Epithelial cell of proximal tubule (primary cell): ENCODE results near the gene SPATA24. TPM values are rescaled to one million over a fixed set of nuclear protein-coding genes. Genes with fewer than 3 reads are reported as not detected.
A peak's percentile ranks its signal among the peaks of the same experiment; 100 is the strongest.

Experiments
- DNase-seq: peaks from one replicate; pipeline ENCODE4 v3.0.0-alpha.2; 2011; ENCODE audit warnings: low read depth
- H3K4me3 ChIP-seq: 2 replicates; pipeline ENCODE4 v1.5.1; 2011; ENCODE audit warnings: low read depth, mild to moderate bottlenecking, low read length
- total RNA-seq: library from RNA; depleted of rRNA; stranded (reverse); fragments of >200 nt; gene quantifications from 2 replicates; pipeline ENCODE4 v1.2.3, GENCODE V29; 2015
- TF ChIP-seq, protein P1 (sequence below): conservative IDR thresholded peaks from 2 replicates; pipeline ENCODE4 v1.5.1; 2012; ENCODE audit warnings: low read depth, mild to moderate bottlenecking, low read length

Gene SPATA24
- total RNA-seq, 1 donor from 2014 or later: 2.2 TPM

GRCh38 chr5:139383993-139384590 is 19.8 kb downstream of the SPATA24 start:
- H3K4me3 ChIP-seq: no peak overlapping the region
- DNase-seq: no peak
- TF ChIP-seq, protein P1, sequence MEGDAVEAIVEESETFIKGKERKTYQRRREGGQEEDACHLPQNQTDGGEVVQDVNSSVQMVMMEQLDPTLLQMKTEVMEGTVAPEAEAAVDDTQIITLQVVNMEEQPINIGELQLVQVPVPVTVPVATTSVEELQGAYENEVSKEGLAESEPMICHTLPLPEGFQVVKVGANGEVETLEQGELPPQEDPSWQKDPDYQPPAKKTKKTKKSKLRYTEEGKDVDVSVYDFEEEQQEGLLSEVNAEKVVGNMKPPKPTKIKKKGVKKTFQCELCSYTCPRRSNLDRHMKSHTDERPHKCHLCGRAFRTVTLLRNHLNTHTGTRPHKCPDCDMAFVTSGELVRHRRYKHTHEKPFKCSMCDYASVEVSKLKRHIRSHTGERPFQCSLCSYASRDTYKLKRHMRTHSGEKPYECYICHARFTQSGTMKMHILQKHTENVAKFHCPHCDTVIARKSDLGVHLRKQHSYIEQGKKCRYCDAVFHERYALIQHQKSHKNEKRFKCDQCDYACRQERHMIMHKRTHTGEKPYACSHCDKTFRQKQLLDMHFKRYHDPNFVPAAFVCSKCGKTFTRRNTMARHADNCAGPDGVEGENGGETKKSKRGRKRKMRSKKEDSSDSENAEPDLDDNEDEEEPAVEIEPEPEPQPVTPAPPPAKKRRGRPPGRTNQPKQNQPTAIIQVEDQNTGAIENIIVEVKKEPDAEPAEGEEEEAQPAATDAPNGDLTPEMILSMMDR: no peak

DNA sequence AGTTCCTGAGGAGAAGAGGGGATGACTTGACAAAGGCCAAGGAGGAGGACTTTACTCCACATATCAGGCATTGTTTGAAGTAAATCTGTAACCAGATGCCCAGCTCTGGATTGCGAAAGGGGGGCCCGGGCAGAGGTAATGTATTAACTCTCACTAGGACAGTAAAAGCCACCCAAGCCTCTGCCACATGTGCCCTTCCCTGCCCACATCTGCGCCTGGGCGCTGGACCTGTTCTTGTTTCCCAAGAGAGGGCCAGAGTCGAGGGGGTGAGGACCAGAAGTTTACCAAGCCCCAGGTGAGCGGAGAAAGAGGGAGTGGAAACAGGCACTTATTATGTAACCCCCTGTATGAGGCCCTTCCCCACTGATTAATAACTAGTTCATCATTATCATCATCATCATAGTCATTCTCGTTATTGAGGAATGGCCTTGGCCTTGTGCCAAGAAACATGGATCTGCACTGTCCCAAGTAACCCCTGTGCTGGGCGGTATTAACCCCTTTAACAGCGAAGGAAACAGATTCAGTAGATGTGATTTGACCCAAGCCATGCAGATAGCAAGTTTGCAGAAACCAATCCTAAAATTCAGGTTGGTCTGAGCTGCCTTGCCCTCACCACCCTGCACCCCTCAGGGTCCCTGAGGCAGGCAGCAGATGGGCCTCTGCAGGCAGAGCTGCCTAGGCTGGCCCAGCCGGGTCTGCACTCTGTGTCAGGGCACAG is 20.5 kb downstream of the SPATA24 start, which contains the start of gene SLC23A1:
Gene SLC23A1, minus strand, starts transcription at position 23 of the 718 bp plus-strand sequence. CDS start 44 bp downstream, outside the sequence.
- DNase-seq: peak; percentile 49
- H3K4me3 ChIP-seq: peak within 1 kb of the TSS; percentile 25
- TF ChIP-seq, protein P1: no peak

DNA sequence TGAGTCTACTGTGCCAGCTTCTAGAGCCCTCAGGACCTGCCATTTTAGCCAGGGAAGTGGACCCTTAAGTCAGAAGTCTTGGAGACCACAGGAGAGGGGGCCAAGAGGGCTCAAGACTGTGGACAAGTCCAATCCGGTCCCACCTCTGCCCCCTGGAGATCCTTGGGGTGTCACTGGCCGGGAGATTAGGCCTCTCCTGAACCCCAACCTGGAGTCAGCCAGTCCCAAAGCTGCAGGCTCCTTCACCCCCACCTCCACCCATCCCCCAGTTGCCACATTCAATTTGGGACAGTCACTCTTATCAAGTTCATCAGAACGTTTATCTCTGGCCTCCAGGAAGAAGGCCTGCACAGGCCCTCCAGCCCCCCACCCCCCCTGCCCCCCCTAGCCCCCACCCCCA is 21.1 kb downstream of the SPATA24 start:
- TF ChIP-seq, protein P1: no peak
- no peak for DNase-seq

GRCh38 chr5:139381837-139382761 is 21.8 kb downstream of the SPATA24 start:
- DNase-seq: no peak
- peak overlapping the region; percentile 25 for H3K4me3 ChIP-seq
- TF ChIP-seq, protein P1: no peak

More for the DNA sequence above, 21.1 kb downstream of the SPATA24 start:
- peak overlapping the region; percentile 25 for H3K4me3 ChIP-seq

DNA sequence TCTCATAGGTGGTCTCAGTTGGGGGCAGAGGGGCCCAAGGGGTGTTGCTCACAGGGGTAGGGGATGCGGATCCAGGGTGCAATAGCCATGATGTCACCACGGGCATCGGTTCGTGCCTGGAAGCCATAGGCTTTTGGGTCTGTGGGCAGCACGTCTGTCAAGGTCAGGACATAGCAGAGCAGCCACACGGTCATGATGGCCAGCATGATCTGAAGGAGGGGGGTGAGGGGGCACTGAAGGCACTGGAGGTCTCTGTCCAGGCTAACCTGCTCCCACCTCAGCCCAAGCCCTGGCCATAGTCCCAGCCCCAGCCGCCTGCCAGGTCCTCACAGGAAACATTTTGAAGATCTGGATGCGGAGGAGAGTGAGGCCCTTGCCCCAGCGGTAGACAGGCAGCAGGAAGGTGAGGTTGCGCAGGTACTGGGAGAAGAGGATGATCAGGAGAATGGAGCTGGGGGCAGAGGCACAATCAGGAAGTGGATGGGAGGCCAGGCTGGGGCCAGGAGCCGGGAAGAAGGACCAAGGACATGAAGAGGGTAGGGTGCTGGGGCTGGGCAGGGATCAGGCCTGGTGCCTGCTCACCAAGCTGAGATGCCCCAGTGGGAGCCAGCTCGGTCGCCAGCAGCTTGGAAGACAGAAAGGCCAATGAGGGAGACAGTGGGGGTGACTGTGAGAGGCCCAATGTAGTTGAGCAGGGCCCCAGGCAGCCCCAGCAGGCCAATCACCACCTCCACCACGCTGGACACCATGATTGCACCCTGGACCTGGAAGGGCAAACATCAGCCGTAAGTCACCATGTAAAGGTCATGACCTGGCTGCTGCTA is 24.1 kb downstream of the SPATA24 start:
- TF ChIP-seq, protein P1: no peak
- DNase-seq: no peak
- H3K4me3 ChIP-seq: no peak overlapping the region

GRCh38 chr5:139378941-139379361 is 24.9 kb downstream of the SPATA24 start:
- DNase-seq: no peak
- no peak overlapping the region for H3K4me3 ChIP-seq
- TF ChIP-seq, protein P1: no peak
